Progenitor cell of endocrine pancreas (in vitro differentiated cells): ENCODE results near the gene LRP1B. TPM values are rescaled to one million over a fixed set of nuclear protein-coding genes. Genes with fewer than 3 reads are reported as not detected.

ENCODE experiments used
- DNase-seq: peaks from one replicate; pipeline ENCODE4 v3.0.0; 2021; ENCODE audit warnings: low spot score; ENCODE audit not compliant: unreplicated experiment
- H3K27ac Mint-ChIP-seq: 2 replicates; pipeline ENCODE4 v1.8.0; 2021; ENCODE audit warnings: mild to moderate bottlenecking, moderate library complexity, mixed read lengths
- H3K27me3 Mint-ChIP-seq: 2 replicates; pipeline ENCODE4 v1.8.0; 2021; ENCODE audit warnings: mixed read lengths
- H3K36me3 Mint-ChIP-seq: 2 replicates; pipeline ENCODE4 v1.8.0; 2022; ENCODE audit warnings: mixed read lengths; ENCODE audit not compliant: insufficient read depth
- H3K4me1 Mint-ChIP-seq: 2 replicates; pipeline ENCODE4 v1.8.0; 2021; ENCODE audit warnings: low read depth, mixed read lengths
- H3K4me3 Mint-ChIP-seq: 2 replicates; pipeline ENCODE4 v1.8.0; 2021; ENCODE audit warnings: low read depth, mild to moderate bottlenecking, moderate library complexity, mixed read lengths
- H3K9me3 Mint-ChIP-seq: 2 replicates; pipeline ENCODE4 v1.8.0; 2021; ENCODE audit warnings: low read depth, mixed read lengths
- total RNA-seq: library from RNA; stranded (reverse); gene quantifications from 2 replicates; pipeline ENCODE4 v1.2.1, GENCODE V29; 2021
- TF ChIP-seq, protein P1 (sequence below): fragments of 200-600 bp; sonication (generic); IDR thresholded peaks from one replicate; pipeline ENCODE4 v1.5.0; 2021; ENCODE audit warnings: antibody characterized with exemption, mild to moderate bottlenecking; ENCODE audit not compliant: unreplicated experiment

Gene LRP1B
- total RNA-seq, 1 donor from 2014 or later = 0.57 TPM

- no peak for DNase-seq
- H3K36me3 Mint-ChIP-seq = no peaks in the 10 kb centered on the region
- H3K4me1 Mint-ChIP-seq = no peaks in the 10 kb centered on the region
- no peak overlapping the region for H3K4me3 Mint-ChIP-seq
- H3K27me3 Mint-ChIP-seq = no peaks in the 10 kb centered on the region
- H3K9me3 Mint-ChIP-seq = no peaks in the 10 kb centered on the region
- H3K27ac Mint-ChIP-seq = no peak overlapping the region
- TF ChIP-seq, protein P1, sequence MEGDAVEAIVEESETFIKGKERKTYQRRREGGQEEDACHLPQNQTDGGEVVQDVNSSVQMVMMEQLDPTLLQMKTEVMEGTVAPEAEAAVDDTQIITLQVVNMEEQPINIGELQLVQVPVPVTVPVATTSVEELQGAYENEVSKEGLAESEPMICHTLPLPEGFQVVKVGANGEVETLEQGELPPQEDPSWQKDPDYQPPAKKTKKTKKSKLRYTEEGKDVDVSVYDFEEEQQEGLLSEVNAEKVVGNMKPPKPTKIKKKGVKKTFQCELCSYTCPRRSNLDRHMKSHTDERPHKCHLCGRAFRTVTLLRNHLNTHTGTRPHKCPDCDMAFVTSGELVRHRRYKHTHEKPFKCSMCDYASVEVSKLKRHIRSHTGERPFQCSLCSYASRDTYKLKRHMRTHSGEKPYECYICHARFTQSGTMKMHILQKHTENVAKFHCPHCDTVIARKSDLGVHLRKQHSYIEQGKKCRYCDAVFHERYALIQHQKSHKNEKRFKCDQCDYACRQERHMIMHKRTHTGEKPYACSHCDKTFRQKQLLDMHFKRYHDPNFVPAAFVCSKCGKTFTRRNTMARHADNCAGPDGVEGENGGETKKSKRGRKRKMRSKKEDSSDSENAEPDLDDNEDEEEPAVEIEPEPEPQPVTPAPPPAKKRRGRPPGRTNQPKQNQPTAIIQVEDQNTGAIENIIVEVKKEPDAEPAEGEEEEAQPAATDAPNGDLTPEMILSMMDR = no peak
Measured at GRCh38 chr2:142144547-142144946, 13.7 kb upstream of the LRP1B start.

- TF ChIP-seq, protein P1 = no peak
- H3K9me3 Mint-ChIP-seq = no peaks in the 10 kb centered on the region
- H3K27ac Mint-ChIP-seq = no peak overlapping the region
- no peaks in the 10 kb centered on the region for H3K4me1 Mint-ChIP-seq
- no peak overlapping the region for H3K4me3 Mint-ChIP-seq
- no peak for DNase-seq
- no peaks in the 10 kb centered on the region for H3K36me3 Mint-ChIP-seq
- H3K27me3 Mint-ChIP-seq = no peaks in the 10 kb centered on the region
Measured at GRCh38 chr2:142142595-142142994, 11.8 kb upstream of the LRP1B start.

- no peaks in the 10 kb centered on the region for H3K4me1 Mint-ChIP-seq
- no peak for DNase-seq
Measured at GRCh38 chr2:142140434-142140845, 9.6 kb upstream of the LRP1B start.

DNA sequence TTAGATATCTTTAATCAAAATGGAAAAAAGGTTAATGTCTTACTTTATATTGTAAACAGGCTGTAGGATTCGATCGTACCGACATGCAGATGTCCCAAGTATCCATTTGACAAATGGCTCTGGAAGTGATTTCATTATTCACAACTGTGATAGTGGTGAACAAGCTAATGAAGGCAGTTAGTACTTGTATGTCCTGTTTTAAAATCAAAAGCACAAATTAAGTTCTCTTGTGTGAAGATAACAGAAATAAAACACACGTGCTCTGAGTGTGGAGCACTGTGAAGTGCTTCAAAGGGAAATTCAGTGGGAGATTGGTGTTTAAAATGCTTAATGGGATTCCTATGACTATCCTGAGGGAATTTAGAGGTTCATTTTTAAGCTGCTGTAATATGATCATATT is 8.6 kb upstream of the LRP1B start:
- Mint-ChIP-seq H3K9me3 (no peaks in the 10 kb centered on the region), H3K4me1 (no peaks in the 10 kb centered on the region), H3K4me3 (no peak overlapping the region), H3K27me3 (peaks cover 5% of the 10 kb centered on the region), H3K36me3 (no peaks in the 10 kb centered on the region), H3K27ac (no peak overlapping the region)
- DNase-seq = no peak
- TF ChIP-seq, protein P1 = no peak

More at GRCh38 chr2:142140434-142140845, 9.6 kb upstream of the LRP1B start:
- Mint-ChIP-seq H3K27ac (no peak overlapping the region), H3K9me3 (no peaks in the 10 kb centered on the region), H3K4me3 (no peak overlapping the region), H3K27me3 (no peaks in the 10 kb centered on the region), H3K36me3 (no peaks in the 10 kb centered on the region)
- TF ChIP-seq, protein P1 = peak; percentile 85

DNA sequence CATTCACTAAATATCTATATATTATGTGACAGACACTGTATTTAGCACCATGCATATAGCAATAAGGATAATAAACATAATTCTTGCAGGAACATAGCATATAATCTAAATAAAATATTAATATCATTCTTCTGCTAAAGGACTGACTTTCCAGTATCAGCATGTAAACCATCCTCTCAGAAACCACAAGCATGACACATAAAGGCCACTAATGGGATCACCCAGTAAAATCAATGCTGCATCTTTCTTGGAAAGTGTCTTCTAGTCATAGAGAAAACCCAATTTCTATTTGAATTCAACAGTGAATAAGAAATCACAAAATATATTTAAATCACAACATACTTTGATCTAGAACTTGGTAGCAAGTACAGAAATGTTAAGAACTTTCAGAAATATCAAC is 5.8 kb upstream of the LRP1B start:
- no peaks in the 10 kb centered on the region for H3K36me3 Mint-ChIP-seq

More for the DNA sequence above, 5.8 kb upstream of the LRP1B start:
- TF ChIP-seq, protein P1 = no peak
- no peak for DNase-seq
- H3K27me3 Mint-ChIP-seq = peaks cover 16% of the 10 kb centered on the region
- no peaks in the 10 kb centered on the region for H3K9me3 Mint-ChIP-seq
- H3K4me3 Mint-ChIP-seq = no peak overlapping the region
- H3K4me1 Mint-ChIP-seq = peaks cover under 1% of the 10 kb centered on the region
- H3K27ac Mint-ChIP-seq = no peak overlapping the region
